ENCODE results near the gene SEPTIN6. TPM values are rescaled to one million over a fixed set of nuclear protein-coding genes. Genes with fewer than 3 reads are reported as not detected.

The SEPTIN6 gene
- total RNA-seq, 6 experiments from 2014 or later, result 12.7 to 25.6 (median 19.6) TPM

- Histone ChIP-seq H3K9me3 (no peaks in the 10 kb centered on the region), H3K36me3 (no peaks in the 10 kb centered on the region), H3K4me1 (no peaks in the 10 kb centered on the region), H3K4me3 (no peak overlapping the region), H3K27me3 (no peaks in the 10 kb centered on the region), H3K27ac (peak overlapping the region in 1 of 3 donors; percentile 18)
- intact Hi-C loops (cut with DNase I), result no loop called here
- TF ChIP-seq, protein P1, sequence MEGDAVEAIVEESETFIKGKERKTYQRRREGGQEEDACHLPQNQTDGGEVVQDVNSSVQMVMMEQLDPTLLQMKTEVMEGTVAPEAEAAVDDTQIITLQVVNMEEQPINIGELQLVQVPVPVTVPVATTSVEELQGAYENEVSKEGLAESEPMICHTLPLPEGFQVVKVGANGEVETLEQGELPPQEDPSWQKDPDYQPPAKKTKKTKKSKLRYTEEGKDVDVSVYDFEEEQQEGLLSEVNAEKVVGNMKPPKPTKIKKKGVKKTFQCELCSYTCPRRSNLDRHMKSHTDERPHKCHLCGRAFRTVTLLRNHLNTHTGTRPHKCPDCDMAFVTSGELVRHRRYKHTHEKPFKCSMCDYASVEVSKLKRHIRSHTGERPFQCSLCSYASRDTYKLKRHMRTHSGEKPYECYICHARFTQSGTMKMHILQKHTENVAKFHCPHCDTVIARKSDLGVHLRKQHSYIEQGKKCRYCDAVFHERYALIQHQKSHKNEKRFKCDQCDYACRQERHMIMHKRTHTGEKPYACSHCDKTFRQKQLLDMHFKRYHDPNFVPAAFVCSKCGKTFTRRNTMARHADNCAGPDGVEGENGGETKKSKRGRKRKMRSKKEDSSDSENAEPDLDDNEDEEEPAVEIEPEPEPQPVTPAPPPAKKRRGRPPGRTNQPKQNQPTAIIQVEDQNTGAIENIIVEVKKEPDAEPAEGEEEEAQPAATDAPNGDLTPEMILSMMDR (IDR thresholded peaks at IDR 0.05), result no peak
- TF ChIP-seq POLR2A (IDR thresholded peaks at IDR 0.05), result no peak
- no peak for ATAC-seq
- DNase-seq, result no peak
- WGBS (ENCODE audit: insufficient coverage, low coverage, low lambda C conversion rate, missing lambda C conversion rate), result 55% methylated on average over 15 of the region's 15 CpGs
Observed at GRCh38 chrX:119682019-119682989, 10.7 kb downstream of the SEPTIN6 start.

GRCh38 chrX:119677654-119677981 lies 15.3 kb downstream of the SEPTIN6 start:
- DNase-seq, result no peak
- no peaks in the 10 kb centered on the region for H3K9me3 ChIP-seq
- TF ChIP-seq POLR2A (IDR thresholded peaks at IDR 0.05), result no peak
- TF ChIP-seq, protein P1 (IDR thresholded peaks at IDR 0.05), result no peak
- ATAC-seq, result peak in 1 of 4 donors; percentile 30
- intact Hi-C loops (cut with DNase I), result no loop called here
- H3K4me3 ChIP-seq, result no peak overlapping the region
- H3K4me1 ChIP-seq, result no peaks in the 10 kb centered on the region
- no peaks in the 10 kb centered on the region for H3K36me3 ChIP-seq
- WGBS (ENCODE audit: insufficient coverage, low coverage, low lambda C conversion rate, missing lambda C conversion rate), result 93% methylated on average over 2 of the region's 6 CpGs
- H3K27ac ChIP-seq, result no peak overlapping the region
- no peaks in the 10 kb centered on the region for H3K27me3 ChIP-seq

GRCh38 chrX:119676949-119677653 lies 15.9 kb downstream of the SEPTIN6 start:
- DNase-seq (no peak), ATAC-seq (no peak)
- intact Hi-C loops (cut with DNase I), result no loop called here
- H3K27me3 ChIP-seq, result no peaks in the 10 kb centered on the region
- no peaks in the 10 kb centered on the region for H3K36me3 ChIP-seq
- H3K9me3 ChIP-seq, result no peaks in the 10 kb centered on the region
- no peak overlapping the region for H3K4me3 ChIP-seq
- no peak overlapping the region for H3K27ac ChIP-seq
- no peaks in the 10 kb centered on the region for H3K4me1 ChIP-seq
- TF ChIP-seq, protein P1 (IDR thresholded peaks at IDR 0.05), result no peak
- TF ChIP-seq POLR2A (IDR thresholded peaks at IDR 0.05), result no peak
- 67% methylated on average over 7 of the region's 8 CpGs for WGBS (ENCODE audit: insufficient coverage, low coverage, low lambda C conversion rate, missing lambda C conversion rate)

DNA sequence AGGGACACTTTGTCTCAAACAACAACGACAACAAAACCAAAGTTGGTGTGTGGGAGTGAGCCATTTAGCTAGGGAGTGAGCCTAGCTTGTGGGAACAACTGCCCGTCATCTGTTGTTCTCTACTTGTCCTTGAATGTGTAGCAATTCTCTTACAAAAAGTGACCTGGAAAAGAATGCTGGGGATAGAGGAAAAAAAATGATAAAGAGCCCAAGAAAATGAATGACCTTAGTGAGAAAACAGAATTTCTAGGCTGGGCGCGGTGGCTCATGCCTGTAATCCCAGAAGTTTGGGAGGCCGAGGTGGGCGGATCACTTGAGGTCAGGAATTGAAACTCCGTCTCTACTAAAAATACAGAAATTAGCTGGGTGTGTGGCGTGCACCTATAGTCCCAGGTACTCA lies 19.6 kb downstream of the SEPTIN6 start:
- Histone ChIP-seq H3K4me1 (no peaks in the 10 kb centered on the region), H3K9me3 (no peaks in the 10 kb centered on the region), H3K27me3 (no peaks in the 10 kb centered on the region), H3K36me3 (no peaks in the 10 kb centered on the region), H3K27ac (no peak overlapping the region), H3K4me3 (no peak overlapping the region)
- ATAC-seq (no peak), DNase-seq (no peak)
- no peak for TF ChIP-seq POLR2A (IDR thresholded peaks at IDR 0.05)
- TF ChIP-seq, protein P1 (IDR thresholded peaks at IDR 0.05), result no peak
- WGBS (ENCODE audit: insufficient coverage, low coverage, low lambda C conversion rate, missing lambda C conversion rate), result 69% methylated on average over 6 of the region's 8 CpGs
- intact Hi-C loops (cut with DNase I), result no loop called here

Measured in right lobe of liver (tissue), 6 donors.